Measurements from ENCODE around the gene PRR23E. TPM values are rescaled to one million over a fixed set of nuclear protein-coding genes. Genes with fewer than 3 reads are reported as not detected.

PRR23E gene
- total RNA-seq, 1 experiment from 2014 or later: not detected

GRCh38 chr3:127187316-127187715 lies 5.6 kb upstream of the PRR23E start:
- H3K4me2 ChIP-seq: no peak overlapping the region
- H3K9me3 ChIP-seq (ENCODE audit: insufficient read depth, low read depth): no peaks in the 10 kb centered on the region
- no peaks in the 10 kb centered on the region for H3K4me1 ChIP-seq (replicated peaks; ENCODE audit: insufficient read depth)
- intact Hi-C loops (cut with micrococcal nuclease; ENCODE audit: unreplicated experiment): no loop called here
- no peak for DNase-seq
- CTCF ChIA-PET: no interaction called here
- H3K79me2 ChIP-seq (ENCODE audit: low read depth): no peaks in the 10 kb centered on the region
- no peak overlapping the region for H3K27ac ChIP-seq
- TF ChIP-seq EZH2 (IDR thresholded peaks at IDR 0.05; ENCODE audit: low read depth) (no peak), CTCF (conservative IDR thresholded peaks at IDR 0.05) (no peak)
- H3K36me3 ChIP-seq (ENCODE audit: low read depth): no peaks in the 10 kb centered on the region
- H3K9me2 ChIP-seq (ENCODE audit: insufficient read depth): no peaks in the 10 kb centered on the region
- no peaks in the 10 kb centered on the region for H4K20me1 ChIP-seq (ENCODE audit: insufficient read depth)
- no peak overlapping the region for H2AFZ ChIP-seq
- BruUV-seq (replicated peaks): no TSS peak
- H3K27me3 ChIP-seq (ENCODE audit: insufficient read depth, low read depth): no peaks in the 10 kb centered on the region
- POLR2A ChIA-PET (ENCODE audit: unreplicated experiment): no interaction called here
- no peak overlapping the region for H3K4me3 ChIP-seq
- H3F3A ChIP-seq (ENCODE audit: insufficient read depth, low read depth): no peaks in the 10 kb centered on the region

- ChIA-PET POLR2A (ENCODE audit: unreplicated experiment) (no interaction called here), CTCF (no interaction called here)
- H3K4me2 ChIP-seq: no peak overlapping the region
- no peaks in the 10 kb centered on the region for H3K9me3 ChIP-seq (ENCODE audit: insufficient read depth, low read depth)
- BruUV-seq (replicated peaks): no TSS peak
- no peaks in the 10 kb centered on the region for H3K27me3 ChIP-seq (ENCODE audit: insufficient read depth, low read depth)
- TF ChIP-seq CTCF (conservative IDR thresholded peaks at IDR 0.05) (no peak), EZH2 (IDR thresholded peaks at IDR 0.05; ENCODE audit: low read depth) (no peak)
- no peaks in the 10 kb centered on the region for H4K20me1 ChIP-seq (ENCODE audit: insufficient read depth)
- no peaks in the 10 kb centered on the region for H3K4me1 ChIP-seq (replicated peaks; ENCODE audit: insufficient read depth)
- no peaks in the 10 kb centered on the region for H3K9me2 ChIP-seq (ENCODE audit: insufficient read depth)
- H3K27ac ChIP-seq: no peak overlapping the region
- H3F3A ChIP-seq (ENCODE audit: insufficient read depth, low read depth): no peaks in the 10 kb centered on the region
- DNase-seq: no peak
- H3K79me2 ChIP-seq (ENCODE audit: low read depth): no peaks in the 10 kb centered on the region
- no peaks in the 10 kb centered on the region for H3K36me3 ChIP-seq (ENCODE audit: low read depth)
- intact Hi-C loops (cut with micrococcal nuclease; ENCODE audit: unreplicated experiment): no loop called here
- H2AFZ ChIP-seq: no peak overlapping the region
- H3K4me3 ChIP-seq: no peak overlapping the region
Measured at GRCh38 chr3:127193341-127193740, 410 bp downstream of the PRR23E start.

- no peaks in the 10 kb centered on the region for H4K20me1 ChIP-seq (ENCODE audit: insufficient read depth)
- no peaks in the 10 kb centered on the region for H3K36me3 ChIP-seq (ENCODE audit: low read depth)
- DNase-seq: no peak
- TF ChIP-seq CTCF (conservative IDR thresholded peaks at IDR 0.05): no peak
- TF ChIP-seq EZH2 (IDR thresholded peaks at IDR 0.05; ENCODE audit: low read depth): no peak
- no peaks in the 10 kb centered on the region for H3K79me2 ChIP-seq (ENCODE audit: low read depth)
- H3K4me2 ChIP-seq: no peak overlapping the region
- ChIA-PET POLR2A (ENCODE audit: unreplicated experiment) (no interaction called here), CTCF (no interaction called here)
- no peak overlapping the region for H3K4me3 ChIP-seq
- no peaks in the 10 kb centered on the region for H3K9me3 ChIP-seq (ENCODE audit: insufficient read depth, low read depth)
- no peaks in the 10 kb centered on the region for H3K27me3 ChIP-seq (ENCODE audit: insufficient read depth, low read depth)
- no peak overlapping the region for H2AFZ ChIP-seq
- intact Hi-C loops (cut with micrococcal nuclease; ENCODE audit: unreplicated experiment): no loop called here
- H3K9me2 ChIP-seq (ENCODE audit: insufficient read depth): no peaks in the 10 kb centered on the region
- no peak overlapping the region for H3K27ac ChIP-seq
- H3F3A ChIP-seq (ENCODE audit: insufficient read depth, low read depth): no peaks in the 10 kb centered on the region
- BruUV-seq (replicated peaks): no TSS peak
- H3K4me1 ChIP-seq (replicated peaks; ENCODE audit: insufficient read depth): no peaks in the 10 kb centered on the region
Measured at GRCh38 chr3:127193775-127194174, 844 bp downstream of the PRR23E start.
